Left forelimb (tissue), 1 donor: ENCODE measurements around the gene WDR33.
"Not testable (repeated sequence)": the region's sequence is repeated elsewhere in the genome, so short reads cannot be mapped to it uniquely, and the experiment has no call there.

ENCODE experiments used
- DNase-seq: peaks from one replicate; pipeline ENCODE4 v3.0.0-alpha.2; 2018; ENCODE audit warnings: low spot score

Gene WDR33

GRCh38 chr2:127763776-127764175 lies 47.2 kb downstream of the WDR33 start:
- DNase-seq: no peak

GRCh38 chr2:127762846-127763245 lies 48.1 kb downstream of the WDR33 start:
- DNase-seq: no peak

GRCh38 chr2:127762441-127762840 lies 48.5 kb downstream of the WDR33 start:
- no peak for DNase-seq

- no peak for DNase-seq
Observed at GRCh38 chr2:127759931-127760330, 51.0 kb downstream of the WDR33 start.

- no peak for DNase-seq
Observed at GRCh38 chr2:127754186-127754585, 56.8 kb downstream of the WDR33 start.

GRCh38 chr2:127753374-127753773 lies 57.6 kb downstream of the WDR33 start:
- no peak for DNase-seq

GRCh38 chr2:127749537-127749936 lies 61.4 kb downstream of the WDR33 start:
- not testable (repeated sequence) for DNase-seq

GRCh38 chr2:127747621-127748020 lies 63.4 kb downstream of the WDR33 start:
- DNase-seq: no peak

GRCh38 chr2:127743477-127744026 lies 67.4 kb downstream of the WDR33 start:
- DNase-seq: no peak

GRCh38 chr2:127740665-127741288 lies 70.2 kb downstream of the WDR33 start:
- DNase-seq: no peak

GRCh38 chr2:127739800-127740199 lies 71.2 kb downstream of the WDR33 start:
- no peak for DNase-seq

- no peak for DNase-seq
Observed at GRCh38 chr2:127737892-127738291, 73.1 kb downstream of the WDR33 start.

GRCh38 chr2:127735537-127736399 lies 75.2 kb downstream of the WDR33 start:
- no peak for DNase-seq

GRCh38 chr2:127735044-127735443 lies 75.9 kb downstream of the WDR33 start:
- no peak for DNase-seq

GRCh38 chr2:127733816-127734537 lies 77.0 kb downstream of the WDR33 start:
- no peak for DNase-seq

GRCh38 chr2:127733113-127733815 lies 77.7 kb downstream of the WDR33 start:
- DNase-seq: no peak

GRCh38 chr2:127726158-127726880 lies 84.7 kb downstream of the WDR33 start:
- no peak for DNase-seq

- DNase-seq: no peak
Observed at GRCh38 chr2:127722807-127723206, 88.2 kb downstream of the WDR33 start.

- no peak for DNase-seq
Observed at GRCh38 chr2:127721978-127722355, 89.0 kb downstream of the WDR33 start.

GRCh38 chr2:127721311-127721977 lies 89.5 kb downstream of the WDR33 start:
- DNase-seq: no peak
